Neural cell (in vitro differentiated cells): Measurements from ENCODE around the gene NDFIP2. TPM values are rescaled to one million over a fixed set of nuclear protein-coding genes. Genes with fewer than 3 reads are reported as not detected.

Source experiments
- H2AFZ ChIP-seq: fragments of 200-600, 300-800 bp; sonication (generic), shearing (Covaris generic); 2 replicates; pipeline ENCODE4 v1.6.0; 2014; ENCODE audit warnings: low read depth, mild to moderate bottlenecking, antibody characterized with exemption, low read length, moderate library complexity
- H3F3A ChIP-seq: fragments of 200-600 bp; shearing (Covaris generic); 2 replicates; pipeline ENCODE4 v1.6.1; 2016; ENCODE audit warnings: mild to moderate bottlenecking, moderate library complexity, mixed read lengths, antibody characterized with exemption, low read length; ENCODE audit not compliant: insufficient read depth, poor library complexity, severe bottlenecking
- H3K27ac ChIP-seq: fragments of 200-600, 300-800 bp; sonication (generic), shearing (Covaris generic); 2 replicates; pipeline ENCODE4 v1.5.1; 2014; ENCODE audit warnings: mild to moderate bottlenecking, low read length, moderate library complexity
- H3K27me3 ChIP-seq: fragments of 300-800, 200-600 bp; sonication (generic), shearing (Covaris generic); 2 replicates; pipeline ENCODE4 v1.6.0; 2014; ENCODE audit warnings: mild to moderate bottlenecking, low read depth, low read length, moderate library complexity; ENCODE audit not compliant: insufficient read depth
- H3K36me3 ChIP-seq: fragments of 300-800, 200-600 bp; sonication (generic), shearing (Covaris generic); 2 replicates; pipeline ENCODE4 v1.5.1; 2014; ENCODE audit warnings: mild to moderate bottlenecking, antibody characterized with exemption, low read length, moderate library complexity; ENCODE audit not compliant: insufficient read depth
- H3K4me2 ChIP-seq: fragments of 300-800, 200-600 bp; sonication (generic), shearing (Covaris generic); 2 replicates; pipeline ENCODE4 v1.6.0; 2014; ENCODE audit warnings: mild to moderate bottlenecking, low read length
- H3K4me3 ChIP-seq: fragments of 300-800, 200-600 bp; sonication (generic), shearing (Covaris generic); 2 replicates; pipeline ENCODE4 v1.5.1; 2014; ENCODE audit warnings: mild to moderate bottlenecking, low read length, moderate library complexity
- H3K79me2 ChIP-seq: fragments of 200-600 bp; shearing (Covaris generic); replicated peaks from 2 replicates; pipeline ENCODE4 v1.6.0; 2014; ENCODE audit warnings: mild to moderate bottlenecking, low read length, moderate library complexity; ENCODE audit not compliant: insufficient read depth
- H3K9ac ChIP-seq: fragments of 300-800, 200-600 bp; sonication (generic), shearing (Covaris generic); 2 replicates; pipeline ENCODE4 v1.6.1; 2016; ENCODE audit warnings: mild to moderate bottlenecking, low read length, mixed read lengths
- H3K9me2 ChIP-seq: fragments of 200-600 bp; shearing (Covaris generic); 2 replicates; pipeline ENCODE4 v1.6.1; 2016; ENCODE audit warnings: mild to moderate bottlenecking, low read length, mixed read lengths; ENCODE audit not compliant: insufficient read depth
- H3K9me3 ChIP-seq: fragments of 200-600, 300-800 bp; sonication (generic), shearing (Covaris generic); 2 replicates; pipeline ENCODE4 v1.6.1; 2016; ENCODE audit warnings: mild to moderate bottlenecking, mixed run types, low read length, moderate library complexity, mixed read lengths
- H4K20me1 ChIP-seq: fragments of 200-600 bp; shearing (Covaris generic); 2 replicates; pipeline ENCODE4 v1.6.1; 2016; ENCODE audit warnings: mild to moderate bottlenecking, mixed run types; ENCODE audit not compliant: insufficient read depth
- CTCF ChIP-seq: fragments of 450-650 bp; IDR thresholded peaks from 2 replicates; pipeline ENCODE4 v1.5.1; 2014; ENCODE audit warnings: antibody characterized with exemption, mild to moderate bottlenecking, moderate library complexity; ENCODE audit not compliant: poor library complexity, severe bottlenecking
- EP300 ChIP-seq: fragments of 450-650 bp; conservative IDR thresholded peaks from 2 replicates; pipeline ENCODE4 v1.6.1; 2014; ENCODE audit warnings: antibody characterized with exemption, mild to moderate bottlenecking, moderate library complexity; ENCODE audit not compliant: poor library complexity, severe bottlenecking
- EZH2 ChIP-seq: fragments of 200-600, 300-800 bp; shearing (Covaris generic), sonication (generic); IDR thresholded peaks from 2 replicates; pipeline ENCODE4 v1.6.1; 2014; ENCODE audit warnings: antibody characterized with exemption, low read length, borderline replicate concordance, mild to moderate bottlenecking; ENCODE audit not compliant: insufficient read depth, poor library complexity, severe bottlenecking
- MXI1 ChIP-seq: fragments of 450-650 bp; conservative IDR thresholded peaks from 2 replicates; pipeline ENCODE4 v1.6.1; 2014; ENCODE audit warnings: antibody characterized with exemption, mild to moderate bottlenecking; ENCODE audit not compliant: poor library complexity, severe bottlenecking
- POLR2AphosphoS5 ChIP-seq: IDR thresholded peaks from 2 replicates; pipeline ENCODE4 v1.6.1; 2012
- RAD21 ChIP-seq: fragments of 450-650 bp; conservative IDR thresholded peaks from 2 replicates; pipeline ENCODE4 v1.6.1; 2014; ENCODE audit warnings: antibody characterized with exemption, mild to moderate bottlenecking, moderate library complexity
- SMC3 ChIP-seq: fragments of 450-650 bp; conservative IDR thresholded peaks from 2 replicates; pipeline ENCODE4 v1.6.1; 2014; ENCODE audit warnings: antibody characterized with exemption, mild to moderate bottlenecking, moderate library complexity; ENCODE audit not compliant: poor library complexity
- TAF1 ChIP-seq: IDR thresholded peaks from 2 replicates; pipeline ENCODE4 v1.6.1; 2012; ENCODE audit warnings: low read depth
- polyA plus RNA-seq: library from polyadenylated mRNA; depleted of rRNA; stranded (reverse); fragments of >200 nt; gene quantifications from 2 replicates; pipeline ENCODE4 v1.2.3, GENCODE V29; 2014
- TF ChIP-seq, protein P1 (sequence below): IDR thresholded peaks from 2 replicates; pipeline ENCODE4 v1.6.1; 2012; ENCODE audit warnings: borderline replicate concordance

The NDFIP2 gene
- polyA plus RNA-seq, 1 donor from 2014 or later = 41.2 TPM

DNA sequence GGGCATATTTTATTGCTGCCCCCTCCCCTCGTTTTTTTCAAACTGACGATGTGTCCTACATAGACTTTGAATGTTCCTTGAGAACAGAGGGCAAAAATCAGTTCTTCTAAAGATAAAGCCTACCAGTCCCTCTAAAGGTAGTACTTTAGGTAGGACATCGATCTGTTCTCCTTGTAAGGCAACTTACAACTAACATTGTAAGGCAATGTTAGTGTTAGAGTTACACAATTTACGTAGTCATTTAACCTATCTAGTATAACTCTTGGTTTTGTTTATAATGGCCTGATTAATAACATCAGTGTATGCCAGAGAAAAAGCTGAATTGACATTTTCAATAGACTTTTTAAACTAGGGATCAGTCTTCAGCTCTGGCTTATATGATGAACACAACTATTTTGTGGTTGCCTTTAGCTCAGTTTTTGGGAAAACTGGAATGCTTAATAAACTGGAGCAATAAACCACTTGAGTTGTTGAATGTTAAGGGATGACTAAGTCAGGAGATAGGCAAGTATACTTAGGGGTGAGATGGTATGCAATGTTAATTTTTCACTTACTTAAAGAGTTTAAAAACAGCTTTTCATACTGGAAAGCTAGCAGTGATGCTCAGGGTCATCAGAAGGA lies 2.2 kb downstream of the NDFIP2 start:
- Histone ChIP-seq H3K36me3 (no peaks in the 10 kb centered on the region), H3K4me2 (no peak overlapping the region), H2AFZ (no peak overlapping the region), H3K27me3 (no peaks in the 10 kb centered on the region), H3K4me3 (peak overlapping the region; percentile 89), H4K20me1 (no peaks in the 10 kb centered on the region), H3F3A (no peaks in the 10 kb centered on the region), H3K9me2 (no peaks in the 10 kb centered on the region), H3K9me3 (no peaks in the 10 kb centered on the region), H3K79me2 (peaks cover 4% of the 10 kb centered on the region), H3K9ac (no peak overlapping the region), H3K27ac (no peak overlapping the region)
- TF ChIP-seq RAD21 (no peak), CTCF (no peak)
- TF ChIP-seq, protein P1, sequence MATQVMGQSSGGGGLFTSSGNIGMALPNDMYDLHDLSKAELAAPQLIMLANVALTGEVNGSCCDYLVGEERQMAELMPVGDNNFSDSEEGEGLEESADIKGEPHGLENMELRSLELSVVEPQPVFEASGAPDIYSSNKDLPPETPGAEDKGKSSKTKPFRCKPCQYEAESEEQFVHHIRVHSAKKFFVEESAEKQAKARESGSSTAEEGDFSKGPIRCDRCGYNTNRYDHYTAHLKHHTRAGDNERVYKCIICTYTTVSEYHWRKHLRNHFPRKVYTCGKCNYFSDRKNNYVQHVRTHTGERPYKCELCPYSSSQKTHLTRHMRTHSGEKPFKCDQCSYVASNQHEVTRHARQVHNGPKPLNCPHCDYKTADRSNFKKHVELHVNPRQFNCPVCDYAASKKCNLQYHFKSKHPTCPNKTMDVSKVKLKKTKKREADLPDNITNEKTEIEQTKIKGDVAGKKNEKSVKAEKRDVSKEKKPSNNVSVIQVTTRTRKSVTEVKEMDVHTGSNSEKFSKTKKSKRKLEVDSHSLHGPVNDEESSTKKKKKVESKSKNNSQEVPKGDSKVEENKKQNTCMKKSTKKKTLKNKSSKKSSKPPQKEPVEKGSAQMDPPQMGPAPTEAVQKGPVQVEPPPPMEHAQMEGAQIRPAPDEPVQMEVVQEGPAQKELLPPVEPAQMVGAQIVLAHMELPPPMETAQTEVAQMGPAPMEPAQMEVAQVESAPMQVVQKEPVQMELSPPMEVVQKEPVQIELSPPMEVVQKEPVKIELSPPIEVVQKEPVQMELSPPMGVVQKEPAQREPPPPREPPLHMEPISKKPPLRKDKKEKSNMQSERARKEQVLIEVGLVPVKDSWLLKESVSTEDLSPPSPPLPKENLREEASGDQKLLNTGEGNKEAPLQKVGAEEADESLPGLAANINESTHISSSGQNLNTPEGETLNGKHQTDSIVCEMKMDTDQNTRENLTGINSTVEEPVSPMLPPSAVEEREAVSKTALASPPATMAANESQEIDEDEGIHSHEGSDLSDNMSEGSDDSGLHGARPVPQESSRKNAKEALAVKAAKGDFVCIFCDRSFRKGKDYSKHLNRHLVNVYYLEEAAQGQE = no peak

DNA sequence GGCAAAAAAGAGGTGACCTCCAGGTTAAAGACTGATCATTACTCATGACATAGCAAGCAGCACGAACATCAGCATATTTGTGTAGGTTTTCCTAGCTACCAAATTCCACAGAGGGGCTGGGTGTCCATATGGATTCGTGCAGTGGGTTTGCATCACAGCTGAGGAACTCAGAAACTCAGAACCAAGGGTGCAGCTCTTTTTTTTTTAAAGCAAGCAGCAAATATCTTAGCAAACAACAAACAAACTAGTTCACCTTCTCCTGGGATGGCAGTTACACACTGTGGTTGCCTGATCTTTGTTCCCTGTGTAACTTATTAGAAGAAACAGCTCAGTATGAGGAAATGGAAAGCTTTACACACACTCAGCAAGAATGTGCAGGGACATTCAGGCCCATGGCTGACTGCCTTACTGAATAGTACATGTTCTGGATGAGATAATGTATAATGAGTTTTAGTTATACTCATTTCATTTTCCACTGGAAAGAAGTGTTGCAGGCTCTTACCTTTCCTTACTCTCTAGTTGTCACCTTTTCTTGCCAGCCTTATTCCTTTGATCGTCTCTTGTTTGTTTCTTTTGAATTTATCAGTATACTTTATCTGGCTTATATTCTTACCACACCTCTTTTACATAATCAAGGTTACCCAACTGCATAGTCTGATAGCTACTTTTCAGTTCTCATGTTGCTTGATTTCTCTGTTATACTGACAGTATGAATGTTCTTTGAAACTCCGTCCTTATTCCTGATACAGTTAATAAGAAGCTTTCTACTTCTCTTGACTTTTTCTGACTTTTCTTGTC lies 4.3 kb downstream of the NDFIP2 start:
- Histone ChIP-seq H3K4me2 (no peak overlapping the region), H3K9me2 (no peaks in the 10 kb centered on the region), H3K4me3 (no peak overlapping the region), H3K27ac (no peak overlapping the region), H3K79me2 (peaks cover 4% of the 10 kb centered on the region), H2AFZ (no peak overlapping the region), H3F3A (no peaks in the 10 kb centered on the region), H3K36me3 (no peaks in the 10 kb centered on the region), H3K9ac (no peak overlapping the region), H4K20me1 (no peaks in the 10 kb centered on the region), H3K9me3 (no peaks in the 10 kb centered on the region), H3K27me3 (no peaks in the 10 kb centered on the region)
- TF ChIP-seq SMC3 = no peak
- no peak for TF ChIP-seq RAD21
- TF ChIP-seq, protein P1 = no peak
- no peak for TF ChIP-seq MXI1
- no peak for TF ChIP-seq CTCF
- TF ChIP-seq EZH2 = no peak
- no peak for TF ChIP-seq POLR2AphosphoS5
- no peak for TF ChIP-seq TAF1
- TF ChIP-seq EP300 = no peak
